ENCODE data around the gene STKLD1. TPM values are rescaled to one million over a fixed set of nuclear protein-coding genes. Genes with fewer than 3 reads are reported as not detected.
A peak's percentile ranks its signal among the peaks of the same experiment; 100 is the strongest.

Gene STKLD1
- total and polyA plus RNA-seq, 7 experiments from 2014 or later = 0.78 to 1.8 (median 1.4) TPM; not detected in 1

GRCh38 chr9:133427658-133428348 is 51.6 kb downstream of the STKLD1 start:
- POLR2A ChIA-PET = interaction anchor here (0.6 kb wide), 1 partner anchor 79 kb away, joined by 3 read pairs; no protein-coding TSS in a partner anchor
- peak overlapping the region; percentile 45 to 73 (median 60) for H3K4me3 Mint-ChIP-seq
- peaks cover 0 to 2% (median 0%) of the 10 kb centered on the region in 11 donors for H3K9me3 Mint-ChIP-seq
- intact Hi-C loops (cut with micrococcal nuclease) = loop anchor here in 1 of 2 donors (1.0 kb wide), 1 partner anchor 242 kb away; no protein-coding TSS in a partner anchor
- no peak overlapping the region for H3K27ac ChIP-seq (ENCODE audit: low read depth, low read length)
- H3K27me3 ChIP-seq (ENCODE audit: control insufficient read depth in 2 of 2, insufficient read depth in 2 of 2, low read length in 2 of 2) = no peaks in the 10 kb centered on the region
- peaks cover 0 to 8% (median 6%) of the 10 kb centered on the region in 7 donors for H3K4me1 Mint-ChIP-seq
- no peaks in the 10 kb centered on the region for H3K36me3 ChIP-seq (ENCODE audit: control insufficient read depth in 2 of 3, insufficient read depth in 3 of 3, low read length in 3 of 3)
- no peaks in the 10 kb centered on the region for H3K9me3 ChIP-seq (ENCODE audit: control insufficient read depth in 2 of 3, low read length in 3 of 3)
- H3K4me3 ChIP-seq (ENCODE audit: low read length) = no peak overlapping the region
- no peak overlapping the region for H3K27ac Mint-ChIP-seq
- peaks cover 8 to 30% (median 20%) of the 10 kb centered on the region in 5 donors for H3K27me3 Mint-ChIP-seq
- ATAC-seq = no peak
- no peaks in the 10 kb centered on the region for H3K36me3 Mint-ChIP-seq
- H3K4me1 ChIP-seq (ENCODE audit: control insufficient read depth in 2 of 2, insufficient read depth in 2 of 2, low read length in 2 of 2) = no peaks in the 10 kb centered on the region
- no peak for DNase-seq
- CTCF ChIA-PET = no interaction called here

GRCh38 chr9:133428617-133429101 is 52.5 kb downstream of the STKLD1 start:
- Mint-ChIP-seq H3K4me3 (peak overlapping the region in 1 of 10 donors; percentile 80), H3K27me3 (peaks cover 8 to 30% (median 20%) of the 10 kb centered on the region in 5 donors), H3K4me1 (peaks cover 0 to 8% (median 6%) of the 10 kb centered on the region in 7 donors), H3K9me3 (peaks cover 0 to 2% (median 0%) of the 10 kb centered on the region in 11 donors), H3K36me3 (no peaks in the 10 kb centered on the region), H3K27ac (no peak overlapping the region)
- Histone ChIP-seq H3K4me3 (ENCODE audit: low read length) (no peak overlapping the region), H3K4me1 (ENCODE audit: control insufficient read depth in 2 of 2, insufficient read depth in 2 of 2, low read length in 2 of 2) (no peaks in the 10 kb centered on the region), H3K9me3 (ENCODE audit: control insufficient read depth in 2 of 3, low read length in 3 of 3) (no peaks in the 10 kb centered on the region), H3K27ac (ENCODE audit: low read depth, low read length) (no peak overlapping the region), H3K36me3 (ENCODE audit: control insufficient read depth in 2 of 3, insufficient read depth in 3 of 3, low read length in 3 of 3) (no peaks in the 10 kb centered on the region), H3K27me3 (ENCODE audit: control insufficient read depth in 2 of 2, insufficient read depth in 2 of 2, low read length in 2 of 2) (no peaks in the 10 kb centered on the region)
- ChIA-PET POLR2A (no interaction called here), CTCF (no interaction called here)
- ATAC-seq (no peak), DNase-seq (no peak)
- intact Hi-C loops (cut with micrococcal nuclease) = loop anchor here in 1 of 2 donors (1.0 kb wide), 1 partner anchor 242 kb away; no protein-coding TSS in a partner anchor

GRCh38 chr9:133429214-133429613 is 53.0 kb downstream of the STKLD1 start:
- Histone ChIP-seq H3K27ac (ENCODE audit: low read depth, low read length) (no peak overlapping the region), H3K27me3 (ENCODE audit: control insufficient read depth in 2 of 2, insufficient read depth in 2 of 2, low read length in 2 of 2) (no peaks in the 10 kb centered on the region), H3K4me1 (ENCODE audit: control insufficient read depth in 2 of 2, insufficient read depth in 2 of 2, low read length in 2 of 2) (no peaks in the 10 kb centered on the region), H3K9me3 (ENCODE audit: control insufficient read depth in 2 of 3, low read length in 3 of 3) (no peaks in the 10 kb centered on the region), H3K36me3 (ENCODE audit: control insufficient read depth in 2 of 3, insufficient read depth in 3 of 3, low read length in 3 of 3) (no peaks in the 10 kb centered on the region), H3K4me3 (ENCODE audit: low read length) (no peak overlapping the region)
- CTCF ChIA-PET = no interaction called here
- DNase-seq (no peak), ATAC-seq (no peak)
- Mint-ChIP-seq H3K27ac (no peak overlapping the region), H3K4me3 (peak overlapping the region in 2 of 10 donors; percentile 48 to 80), H3K27me3 (peaks cover 8 to 30% (median 20%) of the 10 kb centered on the region in 5 donors), H3K36me3 (no peaks in the 10 kb centered on the region), H3K4me1 (peaks cover 0 to 8% (median 6%) of the 10 kb centered on the region in 7 donors), H3K9me3 (peaks cover 0 to 2% (median 0%) of the 10 kb centered on the region in 11 donors)
- intact Hi-C loops (cut with micrococcal nuclease) = no loop called here
- POLR2A ChIA-PET = no interaction called here

GRCh38 chr9:133429641-133430161 is 53.5 kb downstream of the STKLD1 start:
- ATAC-seq (peak; percentile 49), DNase-seq (no peak)
- no peak overlapping the region for H3K27ac ChIP-seq (ENCODE audit: low read depth, low read length)
- ChIA-PET CTCF (interaction anchor here (0.7 kb wide), 1 partner anchor 25 kb away, joined by 3 read pairs; no protein-coding TSS in a partner anchor), POLR2A (no interaction called here)
- H3K27me3 ChIP-seq (ENCODE audit: control insufficient read depth in 2 of 2, insufficient read depth in 2 of 2, low read length in 2 of 2) = no peaks in the 10 kb centered on the region
- intact Hi-C loops (cut with micrococcal nuclease) = no loop called here
- Mint-ChIP-seq H3K4me1 (peaks cover 0 to 8% (median 6%) of the 10 kb centered on the region in 7 donors), H3K9me3 (peaks cover 0 to 2% (median 0%) of the 10 kb centered on the region in 11 donors), H3K4me3 (peak overlapping the region in 4 of 10 donors; percentile 39 to 80 (median 47)), H3K27ac (no peak overlapping the region), H3K36me3 (no peaks in the 10 kb centered on the region), H3K27me3 (peaks cover 8 to 30% (median 20%) of the 10 kb centered on the region in 5 donors)
- no peaks in the 10 kb centered on the region for H3K4me1 ChIP-seq (ENCODE audit: control insufficient read depth in 2 of 2, insufficient read depth in 2 of 2, low read length in 2 of 2)
- no peaks in the 10 kb centered on the region for H3K36me3 ChIP-seq (ENCODE audit: control insufficient read depth in 2 of 3, insufficient read depth in 3 of 3, low read length in 3 of 3)
- no peaks in the 10 kb centered on the region for H3K9me3 ChIP-seq (ENCODE audit: control insufficient read depth in 2 of 3, low read length in 3 of 3)
- no peak overlapping the region for H3K4me3 ChIP-seq (ENCODE audit: low read length)

- no peaks in the 10 kb centered on the region for H3K36me3 ChIP-seq (ENCODE audit: control insufficient read depth in 2 of 3, insufficient read depth in 3 of 3, low read length in 3 of 3)
- DNase-seq (no peak), ATAC-seq (no peak)
- no peak overlapping the region for H3K4me3 ChIP-seq (ENCODE audit: low read length)
- H3K27ac ChIP-seq (ENCODE audit: low read depth, low read length) = no peak overlapping the region
- H3K9me3 Mint-ChIP-seq = peaks cover 0 to 2% (median 0%) of the 10 kb centered on the region in 11 donors
- peaks cover 0 to 8% (median 6%) of the 10 kb centered on the region in 7 donors for H3K4me1 Mint-ChIP-seq
- H3K36me3 Mint-ChIP-seq = no peaks in the 10 kb centered on the region
- H3K27me3 ChIP-seq (ENCODE audit: control insufficient read depth in 2 of 2, insufficient read depth in 2 of 2, low read length in 2 of 2) = no peaks in the 10 kb centered on the region
- intact Hi-C loops (cut with micrococcal nuclease) = no loop called here
- peaks cover 8 to 30% (median 20%) of the 10 kb centered on the region in 5 donors for H3K27me3 Mint-ChIP-seq
- no peaks in the 10 kb centered on the region for H3K9me3 ChIP-seq (ENCODE audit: control insufficient read depth in 2 of 3, low read length in 3 of 3)
- H3K4me1 ChIP-seq (ENCODE audit: control insufficient read depth in 2 of 2, insufficient read depth in 2 of 2, low read length in 2 of 2) = no peaks in the 10 kb centered on the region
- no peak overlapping the region for H3K27ac Mint-ChIP-seq
- peak overlapping the region in 4 of 10 donors; percentile 4 to 80 (median 31) for H3K4me3 Mint-ChIP-seq
- ChIA-PET POLR2A (no interaction called here), CTCF (interaction anchor here (0.7 kb wide), 1 partner anchor 25 kb away, joined by 3 read pairs; no protein-coding TSS in a partner anchor)
Observed at GRCh38 chr9:133430244-133430643, 54.1 kb downstream of the STKLD1 start.

- no peaks in the 10 kb centered on the region for H3K9me3 ChIP-seq (ENCODE audit: control insufficient read depth in 2 of 3, low read length in 3 of 3)
- Mint-ChIP-seq H3K4me3 (no peak overlapping the region), H3K4me1 (peaks cover 0 to 3% (median 0%) of the 10 kb centered on the region in 7 donors), H3K27me3 (peaks cover 0 to 12% (median 3%) of the 10 kb centered on the region in 5 donors), H3K9me3 (peaks cover 0 to 2% (median 0%) of the 10 kb centered on the region in 11 donors), H3K27ac (no peak overlapping the region), H3K36me3 (no peaks in the 10 kb centered on the region)
- no peaks in the 10 kb centered on the region for H3K27me3 ChIP-seq (ENCODE audit: control insufficient read depth in 2 of 2, insufficient read depth in 2 of 2, low read length in 2 of 2)
- CTCF ChIA-PET = no interaction called here
- H3K4me3 ChIP-seq (ENCODE audit: low read length) = no peak overlapping the region
- H3K27ac ChIP-seq (ENCODE audit: low read depth, low read length) = no peak overlapping the region
- H3K36me3 ChIP-seq (ENCODE audit: control insufficient read depth in 2 of 3, insufficient read depth in 3 of 3, low read length in 3 of 3) = no peaks in the 10 kb centered on the region
- H3K4me1 ChIP-seq (ENCODE audit: control insufficient read depth in 2 of 2, insufficient read depth in 2 of 2, low read length in 2 of 2) = no peaks in the 10 kb centered on the region
- POLR2A ChIA-PET = no interaction called here
- DNase-seq (no peak), ATAC-seq (no peak)
- intact Hi-C loops (cut with micrococcal nuclease) = no loop called here
Observed at GRCh38 chr9:133433351-133433843, 57.2 kb downstream of the STKLD1 start.

All from naive thymus-derived CD4-positive, alpha-beta T cell (primary cell).